ENCODE measurements around the gene VAV3.

- no peak for TF ChIP-seq POLR2A (IDR thresholded peaks at IDR 0.05)
- TF ChIP-seq CTCF (IDR thresholded peaks at IDR 0.05 in 4 of 5, conservative IDR thresholded peaks at IDR 0.05 in 1 of 5) = no peak
Measured at GRCh38 chr1:107781245-107781644, 183.7 kb downstream of the VAV3 start.

Data from gastrocnemius medialis (tissue), 4 donors.